Measurements from ENCODE around the gene JMJD7. TPM values are rescaled to one million over a fixed set of nuclear protein-coding genes. Genes with fewer than 3 reads are reported as not detected.

JMJD7 gene
- total RNA-seq, 1 experiment from 2014 or later: 13.2 TPM

- no TSS peak for BruUV-seq (replicated peaks)
- in situ Hi-C loops (cut with HindIII; ENCODE audit: low pct_unique_long_range_greater_than_20kb, low sequenced_read_pairs): no loop called here
- POLR2A ChIA-PET: interaction anchor here (0.6 kb wide), 1 partner anchor 183 kb away, joined by 6 read pairs; no protein-coding TSS in a partner anchor
These were observed 21.4 kb upstream of the JMJD7 start for GRCh38 chr15:41806291-41807181.

GRCh38 chr15:41809121-41809520, 18.8 kb upstream of the JMJD7 start:
- no TSS peak for BruUV-seq (replicated peaks)
- in situ Hi-C loops (cut with HindIII; ENCODE audit: low pct_unique_long_range_greater_than_20kb, low sequenced_read_pairs): no loop called here
- TF ChIP-seq REST (IDR thresholded peaks at IDR 0.05; ENCODE audit: insufficient read depth in 1 of 2, low read depth in 2 of 2, low read length in 1 of 2): no peak
- no peak for TF ChIP-seq CTCF (IDR thresholded peaks at IDR 0.05)
- no peak for TF ChIP-seq POLR2AphosphoS5 (IDR thresholded peaks at IDR 0.05; ENCODE audit: low read depth, low read length)
- no peak for TF ChIP-seq SIN3A (IDR thresholded peaks at IDR 0.05; ENCODE audit: borderline replicate concordance, insufficient read depth, low read depth, low read length)

More at GRCh38 chr15:41806291-41807181, 21.4 kb upstream of the JMJD7 start:
- CTCF ChIA-PET: no interaction called here
- Histone ChIP-seq H3K9me3 (ENCODE audit: control insufficient read depth, insufficient read depth, low read depth, low read length) (no peaks in the 10 kb centered on the region), H3K27ac (ENCODE audit: low read length) (no peak overlapping the region), H3K4me1 (ENCODE audit: control insufficient read depth, insufficient read depth, low read length) (no peaks in the 10 kb centered on the region; the same call in 1 of the 2 replicates), H3K4me3 (ENCODE audit: low read depth in 2 of 2, low read length in 2 of 2) (no peak overlapping the region), H3K27me3 (ENCODE audit: control insufficient read depth, insufficient read depth, low read length) (no peaks in the 10 kb centered on the region), H3K36me3 (ENCODE audit: control insufficient read depth, insufficient read depth, low read length) (no peaks in the 10 kb centered on the region)
- TF ChIP-seq TCF7L2 (IDR thresholded peaks at IDR 0.05; ENCODE audit: low read depth, low read length): no peak
- TF ChIP-seq POLR2AphosphoS5 (IDR thresholded peaks at IDR 0.05; ENCODE audit: low read depth, low read length): no peak
- no peak for TF ChIP-seq SIN3A (IDR thresholded peaks at IDR 0.05; ENCODE audit: borderline replicate concordance, insufficient read depth, low read depth, low read length)
- TF ChIP-seq CTCF (IDR thresholded peaks at IDR 0.05): no peak
- TF ChIP-seq REST (IDR thresholded peaks at IDR 0.05; ENCODE audit: insufficient read depth in 1 of 2, low read depth in 2 of 2, low read length in 1 of 2): no peak
- DNase-seq (ENCODE audit: low read depth, low spot score): no peak
- ATAC-seq: 0 out of 2 replicates have a peak, but pooled peaks have one; percentile 31
- intact Hi-C loops (cut with micrococcal nuclease; ENCODE audit: unreplicated experiment): no loop called here

More at GRCh38 chr15:41809121-41809520, 18.8 kb upstream of the JMJD7 start:
- ChIA-PET POLR2A (no interaction called here), CTCF (interaction anchor here (0.6 to 1.0 kb wide), 2 partner anchors 35 to 304 kb away, joined by 3 read pairs; partner anchors contain the start of gene MAPKBP1)
- Histone ChIP-seq H3K27ac (ENCODE audit: low read length) (no peak overlapping the region), H3K27me3 (ENCODE audit: control insufficient read depth, insufficient read depth, low read length) (no peaks in the 10 kb centered on the region), H3K36me3 (ENCODE audit: control insufficient read depth, insufficient read depth, low read length) (no peaks in the 10 kb centered on the region), H3K4me3 (ENCODE audit: low read depth in 2 of 2, low read length in 2 of 2) (no peak overlapping the region), H3K9me3 (ENCODE audit: control insufficient read depth, insufficient read depth, low read depth, low read length) (no peaks in the 10 kb centered on the region), H3K4me1 (ENCODE audit: control insufficient read depth, insufficient read depth, low read length) (no peaks in the 10 kb centered on the region; the same call in 1 of the 2 replicates)
- ATAC-seq (no peak), DNase-seq (ENCODE audit: low read depth, low spot score) (no peak)
- intact Hi-C loops (cut with micrococcal nuclease; ENCODE audit: unreplicated experiment): no loop called here
